Hematopoietic multipotent progenitor cell (in vitro differentiated cells): ENCODE measurements around the gene SLC13A1. TPM values are rescaled to one million over a fixed set of nuclear protein-coding genes. Genes with fewer than 3 reads are reported as not detected.

Experiments used
- total RNA-seq: library from RNA; depleted of rRNA; stranded (reverse); fragments of >200 nt; gene quantifications from one replicate; pipeline ENCODE4 v1.2.3, GENCODE V29; 2012

SLC13A1 gene
- total RNA-seq, 1 donor, result not detected

Other genes starting within 250 kb of the SLC13A1 start
- gene TAS2R16, start 204.3 kb downstream of the SLC13A1 start, total RNA-seq, result not detected